GM19438 (cell line): ENCODE measurements around the gene KLRG1.

Experiments used
- ATAC-seq: cut with Tn5 transposase; IDR thresholded peaks from one replicate; pipeline ENCODE4 v1.9.1; 2021; ENCODE audit warnings: low read depth; ENCODE audit not compliant: unreplicated experiment

Gene KLRG1

DNA sequence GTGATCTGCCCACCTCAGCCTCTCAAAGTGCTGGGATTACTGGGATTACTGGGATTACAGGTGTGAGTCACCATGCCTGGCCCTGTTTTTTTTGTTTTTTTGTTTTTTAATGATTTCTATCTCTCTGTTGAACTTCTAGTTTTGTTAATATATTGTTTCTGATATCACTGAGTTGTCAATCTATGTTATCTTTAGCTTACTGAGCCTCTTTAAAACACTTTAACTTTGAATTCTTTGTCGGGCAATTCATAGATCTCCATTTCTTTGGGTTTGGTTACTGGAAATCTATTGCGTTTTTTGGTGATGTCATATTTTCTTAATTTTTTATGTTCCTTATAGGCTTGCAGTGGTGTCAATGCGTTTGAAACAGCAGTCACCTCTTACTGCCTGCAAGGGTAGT lies 9.2 kb upstream of the KLRG1 start:
- no peak for ATAC-seq

DNA sequence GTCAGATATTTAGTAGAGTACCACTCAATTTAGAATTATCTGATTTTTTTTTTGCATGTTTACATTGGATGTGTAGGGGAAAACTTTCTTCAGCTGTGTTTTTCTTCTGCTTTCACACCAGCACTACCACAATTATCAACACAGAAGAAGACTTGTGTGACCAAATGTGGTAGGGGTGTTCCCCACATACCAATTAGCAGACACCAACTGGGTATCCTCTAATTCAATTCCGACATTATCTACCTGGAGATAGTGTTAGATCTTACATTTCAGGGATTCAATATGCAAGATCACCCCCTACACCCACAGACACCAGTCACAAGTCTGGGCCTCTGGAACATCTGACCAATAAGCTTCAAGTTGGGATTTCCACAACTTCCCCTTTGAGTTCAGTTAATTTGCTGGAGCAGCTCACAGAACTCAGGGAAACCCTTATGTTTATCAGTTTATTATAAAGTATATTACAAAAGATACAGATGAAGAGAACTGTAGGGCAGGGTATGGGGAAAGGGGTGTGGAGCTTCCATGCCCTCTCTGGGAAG lies 4.1 kb upstream of the KLRG1 start:
- no peak for ATAC-seq

DNA sequence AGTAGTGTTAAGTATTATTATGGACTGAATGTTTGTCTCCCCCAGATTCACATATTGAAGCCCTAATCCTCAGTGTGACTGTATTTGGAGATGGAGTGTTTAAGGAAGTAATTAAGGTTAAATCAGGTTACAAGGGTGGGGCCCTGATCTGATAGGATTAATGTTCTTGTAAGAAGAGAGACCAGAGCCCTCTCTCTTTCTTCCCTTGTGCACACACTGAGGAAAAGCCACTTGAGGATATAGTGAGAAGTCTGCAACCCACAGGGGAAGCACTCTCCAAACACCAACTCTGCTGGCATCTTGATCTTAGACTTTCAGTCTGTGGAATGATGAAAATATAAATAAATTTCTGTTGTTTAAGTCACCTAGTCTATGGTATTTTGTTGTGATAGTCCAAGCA lies 2.2 kb upstream of the KLRG1 start:
- ATAC-seq = no peak

DNA sequence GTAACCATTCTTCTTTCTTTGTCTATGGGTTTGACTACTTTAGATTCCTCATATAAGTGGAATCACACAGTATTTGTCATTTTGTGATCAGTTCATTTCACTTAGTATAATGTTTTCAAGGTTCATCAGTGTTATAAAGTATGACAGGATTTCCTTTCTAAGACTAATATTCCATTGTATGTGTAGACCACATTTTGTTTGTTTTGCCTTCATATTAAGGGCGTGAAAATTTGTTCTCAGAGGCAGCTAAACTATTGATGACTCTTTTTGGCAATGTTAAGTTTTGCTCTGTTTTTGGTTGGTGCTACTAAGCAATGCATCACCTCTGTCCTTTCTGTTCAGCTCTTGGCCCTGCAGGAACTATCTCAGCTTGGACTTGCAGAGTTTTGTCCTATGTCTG lies 1.7 kb upstream of the KLRG1 start:
- ATAC-seq = no peak

DNA sequence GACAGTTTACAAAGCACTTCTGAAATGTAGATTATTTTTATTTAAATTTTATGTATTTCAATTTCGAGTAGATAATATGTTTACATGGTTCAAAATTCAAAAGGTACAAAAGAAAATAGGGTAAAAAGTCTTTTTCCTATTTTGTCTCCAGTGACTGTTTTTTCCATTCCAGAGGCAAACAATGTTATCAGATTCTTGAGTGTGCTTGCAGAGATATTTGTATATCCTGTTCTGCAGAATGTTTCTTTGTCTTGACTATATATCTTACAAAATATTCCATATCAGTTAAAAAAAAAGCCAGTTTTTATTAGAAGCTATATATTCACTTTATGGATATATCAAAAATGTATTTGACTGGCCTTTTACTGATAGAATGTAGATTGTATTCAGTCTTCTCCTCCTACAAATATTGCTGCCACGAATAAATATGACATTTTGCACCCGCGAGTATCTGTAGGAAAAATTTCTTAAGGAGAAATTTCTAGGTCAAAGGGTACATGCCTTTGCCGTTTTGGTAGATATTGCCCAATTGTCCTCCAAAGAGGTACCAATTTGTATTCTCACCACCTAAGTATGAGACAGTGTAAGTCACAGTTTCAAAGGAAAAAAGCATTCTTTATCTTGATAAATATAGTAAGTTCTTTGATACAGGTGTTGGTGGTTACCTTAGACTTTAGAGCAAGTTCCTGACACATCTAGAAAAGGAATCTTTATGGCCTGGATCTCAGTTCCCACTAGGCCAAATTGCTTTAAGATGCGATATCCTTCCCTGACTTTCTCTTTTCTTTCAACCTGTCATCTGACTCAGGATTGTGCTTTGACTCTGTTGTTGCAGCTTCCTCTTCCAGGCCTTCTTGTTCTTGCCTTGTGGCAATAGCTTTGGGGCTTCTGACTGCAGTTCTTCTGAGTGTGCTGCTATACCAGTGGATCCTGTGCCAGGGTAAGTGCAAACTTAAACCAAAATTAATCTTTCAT lies 2.3 kb downstream of the KLRG1 start:
- ATAC-seq = no peak

DNA sequence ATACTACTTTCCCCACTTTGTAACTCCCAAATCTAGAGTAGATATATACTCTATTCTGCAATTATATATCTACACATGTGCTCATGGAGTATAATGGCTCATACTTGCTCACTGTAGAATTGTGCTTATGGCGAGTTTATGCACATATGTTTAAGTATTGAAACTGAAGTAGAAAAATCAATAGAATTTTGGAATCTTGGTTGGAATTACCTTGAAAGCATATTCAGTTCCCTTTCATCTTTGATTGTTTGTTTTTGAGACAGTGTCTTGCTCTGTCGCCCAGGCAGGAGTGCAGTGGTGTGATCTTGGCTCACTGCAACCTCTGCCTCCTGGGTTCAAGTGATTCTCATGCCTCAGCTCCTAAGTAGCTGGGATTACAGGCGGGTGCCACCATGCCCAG lies 4.5 kb downstream of the KLRG1 start:
- no peak for ATAC-seq

DNA sequence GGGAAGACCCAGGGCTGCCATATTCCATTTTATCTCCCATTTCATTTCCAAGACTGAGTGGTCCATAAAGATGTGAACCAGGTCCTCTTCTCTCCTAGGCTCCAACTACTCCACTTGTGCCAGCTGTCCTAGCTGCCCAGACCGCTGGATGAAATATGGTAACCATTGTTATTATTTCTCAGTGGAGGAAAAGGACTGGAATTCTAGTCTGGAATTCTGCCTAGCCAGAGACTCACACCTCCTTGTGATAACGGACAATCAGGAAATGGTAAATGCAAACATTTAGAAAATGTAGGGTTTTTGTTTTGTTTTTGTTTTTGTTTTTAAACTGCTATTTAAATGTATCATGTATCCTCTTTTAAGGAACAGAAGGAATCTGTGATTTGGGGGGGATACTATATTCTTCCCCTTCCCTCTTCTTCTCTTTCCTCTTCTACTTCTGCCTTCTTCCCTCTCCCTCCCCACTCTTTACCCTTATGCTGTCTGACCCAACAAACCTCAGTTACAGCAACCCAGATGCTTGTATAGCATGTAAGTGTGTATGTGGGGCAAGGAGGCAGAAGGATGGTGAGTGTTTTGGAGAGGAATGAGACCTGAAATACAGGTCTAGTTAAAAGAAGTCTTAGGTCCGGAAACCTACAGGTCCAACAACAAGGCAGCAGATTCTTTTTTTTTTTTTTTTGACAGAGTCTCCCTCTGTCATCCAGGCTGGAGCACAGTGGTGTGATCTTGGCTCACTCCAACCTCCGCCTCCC lies 5.9 kb downstream of the KLRG1 start:
- no peak for ATAC-seq

DNA sequence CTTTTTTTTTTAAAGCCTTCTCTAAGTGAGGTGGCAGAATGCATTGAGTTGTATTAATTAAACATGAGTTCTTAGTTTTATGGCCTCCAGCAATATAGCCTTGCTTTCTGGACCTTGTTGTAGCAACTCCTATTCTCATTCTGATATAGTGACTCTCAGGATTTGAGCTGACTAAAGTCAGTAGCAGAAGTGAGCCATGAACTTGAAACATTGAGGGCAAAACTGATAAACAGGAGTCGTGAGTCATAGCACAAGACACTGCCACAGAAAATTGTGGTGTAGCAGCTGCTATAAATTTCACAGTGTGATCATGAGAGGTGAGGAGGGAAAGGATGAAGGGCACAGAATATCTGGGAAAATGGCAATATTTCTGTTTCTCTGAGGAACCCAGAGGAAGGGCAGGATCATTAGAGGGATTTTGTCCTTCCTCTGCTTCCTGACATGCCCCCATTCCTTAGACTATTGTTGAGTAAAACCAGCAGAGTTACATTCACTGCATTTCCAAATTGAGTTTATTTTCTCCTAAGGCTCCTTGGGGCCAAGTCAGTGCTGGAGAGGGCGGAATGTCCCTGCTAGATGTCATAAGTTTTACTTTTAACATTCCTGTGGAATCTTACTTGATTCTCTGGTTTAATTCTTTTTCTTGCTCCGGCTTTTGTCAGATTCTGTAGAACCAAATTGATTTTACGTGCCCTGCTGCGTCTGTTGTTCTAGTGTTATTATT lies 7.5 kb downstream of the KLRG1 start:
- ATAC-seq = peak; percentile 95

DNA sequence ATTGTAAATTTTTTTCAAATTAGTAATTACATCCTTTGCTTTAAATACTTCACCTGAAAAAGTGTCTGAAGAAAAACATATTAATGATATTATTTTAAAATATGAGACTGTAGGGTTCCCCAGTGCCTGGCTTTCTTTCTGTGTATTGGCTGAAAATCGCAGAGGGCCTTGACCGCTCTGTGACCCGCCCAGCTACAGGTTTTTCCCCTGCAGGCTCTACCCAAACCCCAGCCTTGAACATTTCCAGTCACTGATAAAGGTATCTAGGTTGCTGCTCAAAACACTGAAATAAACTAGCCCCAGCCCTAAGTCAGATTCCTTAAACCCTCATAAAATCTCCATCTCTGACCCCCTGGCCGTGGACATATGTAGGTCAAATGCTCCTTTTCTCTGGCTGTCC lies 11.9 kb downstream of the KLRG1 start:
- no peak for ATAC-seq

DNA sequence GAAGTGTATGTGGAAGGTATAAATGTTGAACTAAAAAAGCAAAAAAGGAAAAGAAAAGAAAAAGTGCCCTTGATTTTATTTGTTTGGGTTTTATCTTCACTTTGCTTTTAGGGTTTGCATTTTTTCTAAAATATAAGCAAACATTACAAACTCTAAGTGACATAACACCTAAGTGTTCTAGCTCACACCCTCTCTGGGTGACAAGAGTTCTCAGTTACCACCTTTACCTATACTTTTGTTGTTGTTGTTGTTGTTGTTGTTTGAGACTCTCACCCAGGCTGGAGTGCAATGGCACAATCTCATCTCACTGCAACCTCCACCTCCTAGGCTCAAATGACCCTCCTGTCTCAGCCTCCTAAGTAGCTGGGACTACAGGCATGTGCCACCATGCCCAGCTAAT lies 13.0 kb downstream of the KLRG1 start:
- no peak for ATAC-seq

DNA sequence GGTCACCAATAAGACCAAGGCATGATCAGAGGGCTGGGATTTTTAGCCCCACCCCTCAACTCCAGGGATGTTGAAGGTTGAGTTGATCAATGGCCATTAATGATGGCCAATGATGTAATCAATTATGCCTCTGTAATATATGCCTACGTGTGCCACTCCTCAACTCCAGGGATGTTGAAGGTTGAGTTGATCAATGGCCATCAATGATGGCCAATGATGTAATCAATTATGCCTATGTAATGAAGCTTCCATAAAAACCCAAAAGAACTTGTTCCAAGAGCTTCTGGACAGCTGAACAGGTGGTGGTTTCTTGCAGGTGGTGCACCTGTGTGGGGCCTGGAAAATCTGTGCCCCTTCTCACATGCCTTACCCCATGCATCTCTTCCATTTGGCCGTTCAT lies 33.2 kb downstream of the KLRG1 start:
- ATAC-seq = no peak

DNA sequence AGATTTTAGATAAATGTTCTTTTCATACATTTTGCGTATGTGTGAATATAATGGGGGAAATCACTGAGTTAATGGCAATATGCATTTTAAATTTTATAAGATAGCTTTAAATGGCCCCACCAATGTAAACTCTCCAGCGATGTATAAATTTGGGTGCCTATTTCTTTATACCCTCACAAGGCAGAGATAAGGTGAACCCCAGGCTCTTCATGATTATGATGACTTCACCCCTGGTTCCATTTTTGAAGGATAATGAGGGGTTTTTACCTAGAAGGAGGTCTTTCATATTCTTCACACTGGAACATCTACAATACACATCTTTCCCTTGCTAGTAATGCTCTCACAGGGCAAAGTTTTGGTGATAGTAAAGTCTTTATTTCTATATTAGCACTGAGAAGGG lies 35.2 kb downstream of the KLRG1 start:
- ATAC-seq = no peak

DNA sequence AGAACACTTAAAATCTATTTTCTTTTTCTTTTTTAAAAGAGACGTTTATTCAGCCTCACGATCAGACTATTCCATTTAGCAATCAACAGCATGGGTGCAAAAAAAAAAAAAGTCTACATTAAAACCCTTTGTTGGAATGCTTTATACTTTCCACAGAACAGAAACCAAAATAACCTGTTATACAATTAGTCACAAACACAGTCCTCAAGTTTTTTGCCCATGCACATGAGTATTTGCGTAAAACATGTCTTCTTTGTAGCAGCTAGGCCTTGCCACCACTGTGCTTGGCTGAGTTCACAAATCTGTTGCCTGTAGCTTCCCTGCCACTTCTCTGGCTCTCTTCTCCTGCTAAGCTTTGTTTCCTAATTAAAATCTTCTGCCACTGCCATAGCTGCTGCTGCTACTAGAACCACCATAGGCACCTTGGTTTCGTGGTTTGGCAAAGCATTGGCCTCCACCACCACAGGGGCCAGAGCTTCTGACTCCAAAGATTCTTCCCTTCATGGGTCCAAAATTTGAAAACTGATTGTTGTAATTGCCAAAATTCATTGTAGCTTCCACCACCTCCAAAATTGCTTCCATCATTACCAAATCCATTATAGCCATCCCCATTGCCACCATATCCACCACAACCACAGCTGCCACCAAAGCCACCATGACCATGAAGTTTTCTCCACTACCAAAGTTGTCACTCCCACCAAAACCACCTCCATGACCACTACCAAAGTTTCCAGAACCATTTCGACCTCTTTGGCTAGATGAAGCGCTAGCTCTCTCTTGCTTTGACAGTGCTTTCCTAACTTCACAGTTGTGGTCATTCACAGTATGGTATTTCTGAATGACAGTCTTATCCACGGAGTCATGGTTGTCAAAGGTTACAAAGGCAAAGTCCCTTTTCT lies 38.1 kb downstream of the KLRG1 start:
- no peak for ATAC-seq

DNA sequence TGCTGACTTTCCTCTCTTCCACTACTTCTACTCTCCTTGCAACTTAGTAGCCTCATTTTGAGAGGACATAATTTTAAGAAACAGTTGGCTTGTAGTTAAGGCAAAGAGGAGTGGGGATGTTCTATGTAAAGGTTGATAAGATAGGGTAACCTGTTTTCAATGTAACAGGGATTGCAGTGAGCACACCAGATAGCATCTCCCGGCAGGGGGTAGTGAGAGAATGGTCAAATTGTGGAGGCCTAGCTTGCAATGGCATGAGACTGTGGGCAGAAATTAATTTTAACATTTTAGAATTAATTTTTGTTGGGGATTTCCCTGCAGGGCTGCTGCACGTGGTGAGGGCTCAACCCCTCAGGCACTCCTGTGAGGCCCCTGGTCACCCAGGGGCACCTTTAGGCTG lies 41.4 kb downstream of the KLRG1 start:
- no peak for ATAC-seq

DNA sequence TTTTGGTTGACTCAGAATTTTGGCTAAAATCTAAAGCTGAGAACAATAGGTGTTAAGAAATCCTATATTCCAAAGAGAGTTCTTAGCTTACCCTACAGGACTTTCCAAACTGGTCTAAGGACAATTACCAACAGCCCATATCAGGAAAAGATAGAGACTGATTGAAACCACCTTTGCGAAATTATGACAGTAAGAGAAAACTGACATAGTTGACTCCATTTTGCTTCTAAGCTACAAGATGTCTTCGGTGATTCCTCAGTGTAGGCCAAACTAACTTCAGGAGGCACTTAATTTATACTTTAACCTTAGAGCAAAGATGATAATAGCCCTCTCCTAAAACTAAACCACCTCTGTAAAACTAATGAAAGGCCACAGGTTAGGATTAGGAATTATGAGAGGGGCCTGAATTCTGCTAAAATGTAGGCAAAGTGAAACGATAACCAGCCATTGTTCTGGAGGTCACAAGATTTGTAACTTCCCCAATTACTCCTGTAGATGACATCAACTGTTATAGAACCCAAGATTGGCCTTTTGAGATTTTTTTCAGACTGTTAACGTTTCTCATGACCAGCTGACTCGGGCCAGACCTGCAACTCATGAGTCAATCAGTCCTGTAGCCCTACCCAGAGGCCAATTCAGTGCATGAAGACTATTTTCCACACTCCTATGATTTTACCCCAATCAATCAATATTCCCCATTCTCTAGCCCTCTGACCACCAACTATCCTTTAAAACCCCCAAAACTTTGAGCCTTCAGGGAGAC lies 43.0 kb downstream of the KLRG1 start:
- no peak for ATAC-seq

DNA sequence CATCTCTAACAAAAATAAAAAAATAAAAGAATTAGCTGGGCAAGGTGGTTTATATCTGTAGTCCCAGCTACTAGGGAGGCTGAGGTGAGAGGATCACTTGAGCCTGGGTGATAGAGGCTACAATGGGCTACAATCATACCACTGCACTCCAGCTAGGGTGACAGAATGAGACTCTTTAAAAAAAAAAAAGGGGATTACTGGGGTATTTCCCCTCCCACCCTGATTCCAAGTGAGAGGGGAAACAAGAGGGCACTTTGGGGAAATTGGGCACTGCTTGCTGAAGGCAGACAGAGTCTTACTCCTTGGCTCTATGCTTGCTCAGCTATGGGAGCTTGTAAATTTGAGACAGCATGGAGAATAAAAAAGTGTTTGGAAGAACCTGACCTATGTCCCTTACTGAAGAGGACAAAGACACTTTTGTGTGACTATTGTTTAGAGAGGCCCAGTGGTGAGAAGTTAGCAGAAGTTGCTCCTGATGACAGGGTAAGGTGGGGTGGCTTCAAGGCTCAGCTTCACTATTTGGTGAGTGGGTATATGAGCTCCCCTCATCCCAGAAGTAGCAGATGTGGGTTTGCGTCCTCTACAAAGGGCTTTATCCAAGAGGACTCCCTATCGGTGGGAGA lies 44.0 kb downstream of the KLRG1 start:
- no peak for ATAC-seq

DNA sequence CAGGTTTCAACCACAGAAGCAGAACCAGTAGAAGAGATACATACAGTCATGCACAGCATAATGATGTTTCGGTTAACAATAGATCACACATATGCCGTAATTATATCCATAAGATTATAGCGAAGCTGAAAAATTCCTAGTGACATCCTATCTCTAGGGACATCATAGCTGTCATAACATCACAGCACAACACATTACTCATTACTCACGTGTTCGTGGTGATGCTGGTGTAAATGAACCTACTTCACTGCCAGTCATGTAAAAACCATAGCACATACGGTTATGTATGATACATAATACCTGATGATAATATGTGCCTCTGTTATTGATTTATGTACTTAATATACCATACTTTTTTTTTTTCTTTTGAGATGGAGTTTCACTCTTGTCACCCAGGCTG lies 44.7 kb downstream of the KLRG1 start:
- no peak for ATAC-seq

DNA sequence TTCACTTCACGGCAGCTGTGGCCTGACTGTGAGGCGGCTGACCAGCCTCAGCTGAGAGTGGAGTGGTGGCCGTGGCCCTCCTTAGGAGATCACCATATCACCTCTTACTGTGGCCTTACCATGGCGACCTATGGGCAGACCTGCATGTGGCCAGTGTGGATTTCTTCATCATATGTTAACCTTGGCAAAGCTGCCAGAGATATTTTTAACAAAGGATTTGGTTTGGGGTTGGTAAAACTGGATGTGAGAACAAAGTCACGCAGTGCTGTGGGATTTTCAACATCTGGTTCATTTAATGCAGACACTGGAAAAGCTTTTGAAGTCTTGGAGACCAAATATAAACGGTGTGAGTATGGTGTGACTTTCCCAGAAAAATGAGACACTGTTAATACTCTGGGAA lies 46.9 kb downstream of the KLRG1 start:
- ATAC-seq = no peak

DNA sequence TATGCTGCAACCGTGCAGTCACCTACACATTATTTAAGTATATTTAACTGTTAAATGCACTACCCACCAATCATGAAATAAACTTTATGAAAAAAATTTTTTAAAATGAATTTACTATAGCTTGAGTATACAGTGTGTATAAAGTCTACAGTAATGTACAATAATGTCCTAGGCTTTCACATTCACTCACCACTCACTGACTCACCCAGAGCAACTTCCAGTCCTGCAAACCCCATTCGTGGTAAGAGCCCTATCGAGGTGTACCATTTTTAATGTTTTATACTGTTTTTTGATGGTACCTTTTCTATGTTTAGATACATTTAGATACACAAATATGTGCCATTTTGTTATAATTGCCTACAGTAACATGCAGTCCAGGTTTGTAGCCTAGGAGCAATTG lies 48.1 kb downstream of the KLRG1 start:
- no peak for ATAC-seq
